ENCODE measurements around the gene RIOK2.

DNA sequence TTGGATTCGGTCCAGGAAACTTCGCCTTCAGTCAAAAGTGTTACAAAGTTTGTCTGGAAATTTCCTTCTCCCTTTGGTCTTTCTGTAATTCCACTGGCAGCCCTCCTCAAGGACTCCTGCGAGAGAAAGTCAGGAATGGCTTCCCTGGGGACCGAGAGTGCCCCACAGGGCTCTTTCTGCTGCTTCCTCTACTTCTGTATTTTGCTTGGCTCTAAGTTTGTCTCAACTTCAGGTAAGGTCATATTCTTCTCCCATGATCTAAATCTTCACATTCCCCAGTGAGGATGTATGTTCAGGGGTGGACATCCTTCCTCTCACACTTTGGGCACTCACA is 10.3 kb upstream of the RIOK2 start:
- TF ChIP-seq CTCF (IDR thresholded peaks at IDR 0.05; ENCODE audit: insufficient read depth, low read length, poor library complexity, severe bottlenecking) (no peak), EZH2phosphoT487 (conservative IDR thresholded peaks at IDR 0.05; ENCODE audit: low read length) (no peak)

Measured in SU-DHL-6 (cell line).